ENCODE data around the gene PDZRN3. TPM values are rescaled to one million over a fixed set of nuclear protein-coding genes. Genes with fewer than 3 reads are reported as not detected.

Gene PDZRN3
- total RNA-seq, 1 donor: 76.8 TPM

DNA sequence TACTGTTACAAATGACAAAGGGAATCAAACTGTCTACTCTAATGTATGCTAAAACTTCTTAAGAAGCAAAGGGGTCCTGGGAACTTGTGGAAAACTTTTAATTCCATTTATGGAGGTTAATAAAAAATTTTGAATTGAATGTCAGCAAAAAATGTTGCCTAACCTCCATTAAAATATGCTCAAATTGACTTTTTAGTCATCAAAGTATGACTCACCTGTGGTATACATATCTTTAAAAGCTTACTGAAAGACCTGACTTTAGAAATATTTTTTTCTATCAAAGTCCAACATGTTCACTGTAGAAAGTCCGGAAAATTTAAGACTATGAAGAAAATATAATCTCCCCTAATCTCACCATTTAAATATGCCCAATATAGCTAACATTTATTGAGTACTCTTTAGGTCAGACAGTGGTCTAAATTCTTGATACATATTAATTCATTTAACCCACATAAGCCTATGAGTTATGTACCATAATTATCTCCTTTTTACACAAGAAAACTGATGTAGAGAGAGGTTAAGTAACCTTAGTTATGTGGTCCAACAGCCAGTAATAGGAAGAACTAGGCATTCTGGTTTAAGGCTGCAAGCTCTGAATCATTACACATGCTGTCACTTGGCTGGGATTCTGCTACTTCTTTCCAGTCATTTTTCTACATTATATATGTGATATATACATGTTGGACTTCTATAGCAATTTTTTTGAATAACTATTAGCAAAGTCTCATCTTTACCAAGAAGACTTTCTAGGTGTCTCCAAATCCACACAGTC, 83.6 kb downstream of the PDZRN3 start:
- peak; percentile 53 for DNase-seq (ENCODE audit: low read depth)
- H3K4me3 ChIP-seq (ENCODE audit: low read depth, low read length): no peak overlapping the region
- TF ChIP-seq, protein P1, sequence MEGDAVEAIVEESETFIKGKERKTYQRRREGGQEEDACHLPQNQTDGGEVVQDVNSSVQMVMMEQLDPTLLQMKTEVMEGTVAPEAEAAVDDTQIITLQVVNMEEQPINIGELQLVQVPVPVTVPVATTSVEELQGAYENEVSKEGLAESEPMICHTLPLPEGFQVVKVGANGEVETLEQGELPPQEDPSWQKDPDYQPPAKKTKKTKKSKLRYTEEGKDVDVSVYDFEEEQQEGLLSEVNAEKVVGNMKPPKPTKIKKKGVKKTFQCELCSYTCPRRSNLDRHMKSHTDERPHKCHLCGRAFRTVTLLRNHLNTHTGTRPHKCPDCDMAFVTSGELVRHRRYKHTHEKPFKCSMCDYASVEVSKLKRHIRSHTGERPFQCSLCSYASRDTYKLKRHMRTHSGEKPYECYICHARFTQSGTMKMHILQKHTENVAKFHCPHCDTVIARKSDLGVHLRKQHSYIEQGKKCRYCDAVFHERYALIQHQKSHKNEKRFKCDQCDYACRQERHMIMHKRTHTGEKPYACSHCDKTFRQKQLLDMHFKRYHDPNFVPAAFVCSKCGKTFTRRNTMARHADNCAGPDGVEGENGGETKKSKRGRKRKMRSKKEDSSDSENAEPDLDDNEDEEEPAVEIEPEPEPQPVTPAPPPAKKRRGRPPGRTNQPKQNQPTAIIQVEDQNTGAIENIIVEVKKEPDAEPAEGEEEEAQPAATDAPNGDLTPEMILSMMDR (IDR thresholded peaks at IDR 0.05; ENCODE audit: insufficient read depth, low read length): no peak

DNA sequence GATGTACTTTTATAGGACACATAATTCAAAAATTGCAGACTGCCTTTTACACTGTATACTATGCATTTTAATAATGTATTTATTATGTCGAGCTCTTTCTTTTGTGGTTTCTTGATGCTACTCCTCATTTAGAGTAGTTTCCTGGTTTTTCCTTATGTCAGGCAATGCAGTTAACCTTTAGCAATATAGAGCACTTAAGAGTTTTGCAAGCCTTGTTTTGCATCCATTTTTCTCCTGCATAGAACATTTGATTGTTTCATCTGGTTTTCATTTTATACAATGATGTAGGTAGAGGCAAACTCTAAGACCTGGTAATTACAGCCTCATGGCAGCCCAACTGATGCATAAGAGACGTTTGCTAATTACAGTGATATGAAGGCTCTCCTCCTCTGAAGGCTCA, 86.3 kb downstream of the PDZRN3 start:
- no peak for DNase-seq (ENCODE audit: low read depth)
- no peak overlapping the region for H3K4me3 ChIP-seq (ENCODE audit: low read depth, low read length)
- TF ChIP-seq, protein P1 (IDR thresholded peaks at IDR 0.05; ENCODE audit: insufficient read depth, low read length): no peak

DNA sequence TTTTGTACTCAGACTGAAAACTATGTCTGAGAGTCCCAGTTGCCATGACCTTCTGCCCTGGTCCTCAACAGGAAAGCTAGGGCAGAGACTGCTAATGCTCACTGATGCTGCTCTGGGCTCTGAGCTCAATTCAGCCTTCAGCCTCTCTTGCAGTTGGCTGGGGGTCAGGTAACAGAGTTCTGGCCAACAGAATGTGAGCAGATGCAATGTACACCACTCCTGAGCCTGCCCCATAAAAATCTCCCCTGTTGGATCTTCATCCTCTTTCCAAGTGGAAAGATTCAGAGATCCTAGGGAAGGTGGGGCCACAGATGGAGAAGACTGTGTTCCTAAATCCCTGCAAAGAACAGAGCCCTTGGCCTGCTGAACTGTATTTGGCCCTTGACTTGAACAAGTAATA, 87.8 kb downstream of the PDZRN3 start:
- TF ChIP-seq, protein P1 (IDR thresholded peaks at IDR 0.05; ENCODE audit: insufficient read depth, low read length): no peak
- no peak overlapping the region for H3K4me3 ChIP-seq (ENCODE audit: low read depth, low read length)
- no peak for DNase-seq (ENCODE audit: low read depth)

DNA sequence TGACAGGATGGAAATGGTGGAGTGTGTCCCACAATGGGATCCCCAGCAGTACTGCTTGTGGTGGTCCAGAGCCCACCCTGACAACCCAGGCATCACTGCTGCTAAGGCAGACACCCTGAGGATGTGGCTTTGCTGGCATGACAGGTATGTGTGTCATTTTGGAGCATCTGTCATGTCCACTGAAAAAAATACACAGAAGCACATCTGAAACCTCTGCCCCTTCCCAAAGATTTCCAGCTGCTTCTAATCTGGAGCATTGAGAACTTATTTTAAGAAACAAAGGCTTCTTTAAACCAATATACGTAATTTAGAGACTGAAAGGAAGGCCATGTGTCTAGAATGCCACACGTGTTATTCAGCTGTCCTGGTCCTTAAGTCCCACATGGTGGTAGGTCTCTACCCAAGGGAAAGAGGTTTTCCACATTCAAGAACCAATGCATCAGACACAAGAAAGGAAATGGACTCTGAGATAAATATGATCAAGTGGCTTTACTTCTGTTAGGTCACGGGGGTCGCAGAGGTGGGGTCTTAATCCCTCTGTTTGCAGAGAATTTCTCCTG, 88.3 kb downstream of the PDZRN3 start:
- H3K4me3 ChIP-seq (ENCODE audit: low read depth, low read length): no peak overlapping the region

DNA sequence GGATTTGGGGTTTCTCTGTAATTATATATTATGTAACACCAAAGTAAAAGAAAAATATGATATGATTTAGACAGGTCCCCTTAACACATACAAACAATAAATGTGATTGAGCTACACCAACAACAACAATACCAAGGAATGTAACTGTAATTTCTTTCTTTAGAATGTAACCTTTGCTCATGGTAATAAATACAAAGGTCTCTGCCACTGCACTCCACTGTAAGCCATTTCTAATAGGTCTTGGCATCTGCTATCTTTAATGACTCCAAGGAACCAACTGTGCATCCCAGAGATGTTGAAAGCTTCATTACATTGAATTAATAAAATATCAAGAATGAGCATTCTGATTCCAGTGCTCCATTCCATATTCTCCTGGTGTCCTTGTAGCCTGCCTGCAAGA, 88.8 kb downstream of the PDZRN3 start:
- TF ChIP-seq, protein P1 (IDR thresholded peaks at IDR 0.05; ENCODE audit: insufficient read depth, low read length): no peak
- DNase-seq (ENCODE audit: low read depth): no peak
- no peak overlapping the region for H3K4me3 ChIP-seq (ENCODE audit: low read depth, low read length)

More for the DNA sequence above, 88.3 kb downstream of the PDZRN3 start:
- TF ChIP-seq, protein P1 (IDR thresholded peaks at IDR 0.05; ENCODE audit: insufficient read depth, low read length): no peak
- DNase-seq (ENCODE audit: low read depth): no peak

DNA sequence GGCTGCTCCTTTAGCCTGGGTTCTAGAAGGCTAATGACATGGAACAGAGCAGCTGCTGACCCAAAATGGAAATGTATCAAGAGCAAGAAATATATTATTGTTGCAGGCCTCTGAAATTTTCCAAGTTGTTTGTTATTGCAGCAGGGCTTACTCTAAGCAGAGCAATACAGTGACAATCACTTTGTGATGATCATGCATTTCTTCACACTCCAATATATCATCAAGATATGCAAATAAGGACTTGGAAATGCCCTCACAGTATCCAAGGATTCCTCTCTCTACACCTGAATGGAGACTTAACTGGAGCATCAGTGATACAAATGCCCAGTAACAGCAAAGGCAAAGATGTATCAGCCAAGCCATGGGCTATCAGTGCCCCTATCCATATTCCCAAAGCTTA, 89.6 kb downstream of the PDZRN3 start:
- TF ChIP-seq, protein P1 (IDR thresholded peaks at IDR 0.05; ENCODE audit: insufficient read depth, low read length): no peak
- no peak for DNase-seq (ENCODE audit: low read depth)
- no peak overlapping the region for H3K4me3 ChIP-seq (ENCODE audit: low read depth, low read length)
